ENCODE data around the gene CCDC157.
"Not testable (repeated sequence)": the region's sequence is repeated elsewhere in the genome, so short reads cannot be mapped to it uniquely, and the experiment has no call there.

Gene CCDC157

GRCh38 chr22:30400159-30400558, 43.4 kb downstream of the CCDC157 start:
- TF ChIP-seq, protein P1, sequence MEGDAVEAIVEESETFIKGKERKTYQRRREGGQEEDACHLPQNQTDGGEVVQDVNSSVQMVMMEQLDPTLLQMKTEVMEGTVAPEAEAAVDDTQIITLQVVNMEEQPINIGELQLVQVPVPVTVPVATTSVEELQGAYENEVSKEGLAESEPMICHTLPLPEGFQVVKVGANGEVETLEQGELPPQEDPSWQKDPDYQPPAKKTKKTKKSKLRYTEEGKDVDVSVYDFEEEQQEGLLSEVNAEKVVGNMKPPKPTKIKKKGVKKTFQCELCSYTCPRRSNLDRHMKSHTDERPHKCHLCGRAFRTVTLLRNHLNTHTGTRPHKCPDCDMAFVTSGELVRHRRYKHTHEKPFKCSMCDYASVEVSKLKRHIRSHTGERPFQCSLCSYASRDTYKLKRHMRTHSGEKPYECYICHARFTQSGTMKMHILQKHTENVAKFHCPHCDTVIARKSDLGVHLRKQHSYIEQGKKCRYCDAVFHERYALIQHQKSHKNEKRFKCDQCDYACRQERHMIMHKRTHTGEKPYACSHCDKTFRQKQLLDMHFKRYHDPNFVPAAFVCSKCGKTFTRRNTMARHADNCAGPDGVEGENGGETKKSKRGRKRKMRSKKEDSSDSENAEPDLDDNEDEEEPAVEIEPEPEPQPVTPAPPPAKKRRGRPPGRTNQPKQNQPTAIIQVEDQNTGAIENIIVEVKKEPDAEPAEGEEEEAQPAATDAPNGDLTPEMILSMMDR (IDR thresholded peaks at IDR 0.05; ENCODE audit: poor library complexity, severe bottlenecking): no peak
- DNase-seq (ENCODE audit: low spot score): no peak

DNA sequence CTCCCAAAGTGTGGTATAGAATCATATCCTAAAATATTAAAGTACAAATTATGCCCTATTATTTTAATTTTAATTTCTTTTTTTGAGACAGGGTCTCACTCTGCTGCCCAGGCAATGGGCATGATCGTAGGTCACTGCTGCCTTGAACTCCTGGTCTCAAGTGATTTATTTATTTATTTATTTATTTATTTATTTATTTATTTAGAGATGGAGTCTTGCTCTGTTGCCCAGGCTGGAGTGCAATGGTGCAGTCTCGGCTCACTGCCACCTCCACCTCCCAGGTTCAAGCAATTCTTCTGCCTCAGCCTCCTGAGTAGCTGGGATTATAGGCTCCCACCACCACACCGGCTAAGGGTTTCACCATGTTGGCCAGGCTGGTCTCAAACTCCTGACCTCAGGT, 44.2 kb downstream of the CCDC157 start:
- H3K27me3 ChIP-seq (ENCODE audit: insufficient read depth, poor library complexity, severe bottlenecking); ATAC-seq (ENCODE audit: low read depth); H3K27ac ChIP-seq (ENCODE audit: poor library complexity, severe bottlenecking); H3K4me3 ChIP-seq (ENCODE audit: severe bottlenecking); H3K9me3 ChIP-seq (ENCODE audit: severe bottlenecking); DNase-seq (ENCODE audit: low spot score): not testable (repeated sequence)
- Histone ChIP-seq H3K36me3 (ENCODE audit: low read depth) (peaks cover 59% of the 10 kb centered on the region), H3K4me1 (ENCODE audit: insufficient read depth, poor library complexity, severe bottlenecking) (peaks cover 11% of the 10 kb centered on the region)

More at GRCh38 chr22:30400159-30400558, 43.4 kb downstream of the CCDC157 start:
- peak; percentile 48; the same call in 2 of the 3 replicates for ATAC-seq (ENCODE audit: low read depth)
- H3K27ac ChIP-seq (ENCODE audit: poor library complexity, severe bottlenecking): peak overlapping the region; percentile 73
- peaks cover 11% of the 10 kb centered on the region for H3K4me1 ChIP-seq (ENCODE audit: insufficient read depth, poor library complexity, severe bottlenecking)
- peaks cover 53% of the 10 kb centered on the region for H3K36me3 ChIP-seq (ENCODE audit: low read depth)
- no peaks in the 10 kb centered on the region for H3K9me3 ChIP-seq (ENCODE audit: severe bottlenecking)
- no peak overlapping the region for H3K4me3 ChIP-seq (ENCODE audit: severe bottlenecking)
- no peaks in the 10 kb centered on the region for H3K27me3 ChIP-seq (ENCODE audit: insufficient read depth, poor library complexity, severe bottlenecking)

GRCh38 chr22:30402028-30402765, 45.4 kb downstream of the CCDC157 start:
- ATAC-seq (ENCODE audit: low read depth): no peak
- Histone ChIP-seq H3K4me3 (ENCODE audit: severe bottlenecking) (no peak overlapping the region), H3K36me3 (ENCODE audit: low read depth) (peaks cover 71% of the 10 kb centered on the region), H3K27me3 (ENCODE audit: insufficient read depth, poor library complexity, severe bottlenecking) (no peaks in the 10 kb centered on the region), H3K4me1 (ENCODE audit: insufficient read depth, poor library complexity, severe bottlenecking) (peaks cover 11% of the 10 kb centered on the region), H3K27ac (ENCODE audit: poor library complexity, severe bottlenecking) (no peak overlapping the region), H3K9me3 (ENCODE audit: severe bottlenecking) (no peaks in the 10 kb centered on the region)
- TF ChIP-seq, protein P1 (IDR thresholded peaks at IDR 0.05; ENCODE audit: poor library complexity, severe bottlenecking): no peak
- no peak for DNase-seq (ENCODE audit: low spot score)

DNA sequence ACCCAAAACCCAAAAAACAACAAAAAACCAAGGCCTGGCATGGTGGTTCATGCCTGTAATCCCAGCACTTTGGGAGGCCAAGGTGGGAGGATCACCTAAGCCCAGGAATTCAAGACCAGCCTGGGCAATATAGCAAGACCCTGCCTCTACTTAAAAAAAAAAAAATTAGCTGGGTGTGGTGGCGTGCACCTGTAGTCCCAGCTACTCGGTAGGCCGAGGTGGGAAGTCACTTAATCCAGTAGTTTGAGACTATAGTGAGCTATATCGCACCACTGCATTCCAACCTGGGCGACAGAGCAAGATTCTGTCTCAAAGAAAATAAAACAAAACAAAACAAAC, 45.9 kb downstream of the CCDC157 start:
- H3K4me3 ChIP-seq (ENCODE audit: severe bottlenecking): not testable (repeated sequence)
- peaks cover 76% of the 10 kb centered on the region for H3K36me3 ChIP-seq (ENCODE audit: low read depth)

GRCh38 chr22:30404307-30404706, 47.5 kb downstream of the CCDC157 start:
- DNase-seq (ENCODE audit: low spot score): no peak
- Histone ChIP-seq H3K36me3 (ENCODE audit: low read depth) (peaks cover 85% of the 10 kb centered on the region), H3K27ac (ENCODE audit: poor library complexity, severe bottlenecking) (no peak overlapping the region), H3K9me3 (ENCODE audit: severe bottlenecking) (no peaks in the 10 kb centered on the region), H3K27me3 (ENCODE audit: insufficient read depth, poor library complexity, severe bottlenecking) (no peaks in the 10 kb centered on the region), H3K4me1 (ENCODE audit: insufficient read depth, poor library complexity, severe bottlenecking) (peaks cover 24% of the 10 kb centered on the region), H3K4me3 (ENCODE audit: severe bottlenecking) (no peak overlapping the region)
- no peak for ATAC-seq (ENCODE audit: low read depth)
- TF ChIP-seq, protein P1 (IDR thresholded peaks at IDR 0.05; ENCODE audit: poor library complexity, severe bottlenecking): no peak

More for the DNA sequence above, 45.9 kb downstream of the CCDC157 start:
- H3K27ac ChIP-seq (ENCODE audit: poor library complexity, severe bottlenecking); H3K9me3 ChIP-seq (ENCODE audit: severe bottlenecking); DNase-seq (ENCODE audit: low spot score); ATAC-seq (ENCODE audit: low read depth); H3K27me3 ChIP-seq (ENCODE audit: insufficient read depth, poor library complexity, severe bottlenecking): not testable (repeated sequence)
- H3K4me1 ChIP-seq (ENCODE audit: insufficient read depth, poor library complexity, severe bottlenecking): peaks cover 11% of the 10 kb centered on the region

DNA sequence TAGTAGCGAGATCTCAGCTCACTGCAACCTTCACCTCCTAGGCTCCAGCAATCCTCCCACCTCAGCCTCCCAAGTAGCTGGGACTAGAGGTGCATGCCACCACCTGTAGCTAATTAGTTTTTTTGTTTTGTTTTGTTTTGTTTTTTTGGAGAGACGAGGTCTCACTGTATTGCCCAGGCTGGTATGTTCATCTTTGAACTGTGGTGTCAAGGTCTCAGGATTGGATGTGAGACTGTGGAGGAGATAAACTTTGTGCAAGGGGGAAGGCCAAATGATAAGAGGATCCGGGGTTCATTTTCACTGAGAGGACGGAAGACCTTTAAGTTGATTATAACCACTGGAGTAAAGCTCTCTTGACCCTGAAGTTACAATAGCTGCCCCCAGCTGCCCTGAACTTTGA, 48.9 kb downstream of the CCDC157 start:
- H3K4me3 ChIP-seq (ENCODE audit: severe bottlenecking): no peak overlapping the region
- DNase-seq (ENCODE audit: low spot score): no peak
- H3K27me3 ChIP-seq (ENCODE audit: insufficient read depth, poor library complexity, severe bottlenecking): no peaks in the 10 kb centered on the region
- TF ChIP-seq, protein P1 (IDR thresholded peaks at IDR 0.05; ENCODE audit: poor library complexity, severe bottlenecking): no peak
- H3K9me3 ChIP-seq (ENCODE audit: severe bottlenecking): no peaks in the 10 kb centered on the region
- peaks cover 14% of the 10 kb centered on the region for H3K4me1 ChIP-seq (ENCODE audit: insufficient read depth, poor library complexity, severe bottlenecking)
- H3K27ac ChIP-seq (ENCODE audit: poor library complexity, severe bottlenecking): no peak overlapping the region
- H3K36me3 ChIP-seq (ENCODE audit: low read depth): peaks cover 87% of the 10 kb centered on the region
- no peak for ATAC-seq (ENCODE audit: low read depth)

Measured in RWPE2 (cell line).